Activated effector memory CD4-positive, alpha-beta T cell treated with Interleukin-2 at 50 U/mL for 16 hours (primary cell): Measurements from ENCODE around the gene OPCML.

Experiments
- DNase-seq: peaks from one replicate; pipeline ENCODE4 v3.0.0-alpha.2; 2020

OPCML gene

GRCh38 chr11:133271871-133272776 is 260.2 kb downstream of the OPCML start:
- no peak for DNase-seq

- DNase-seq = no peak
These were observed 261.1 kb downstream of the OPCML start for GRCh38 chr11:133271206-133271605.

- no peak for DNase-seq
These were observed 263.0 kb downstream of the OPCML start for GRCh38 chr11:133269267-133269666.

- no peak for DNase-seq
These were observed 265.3 kb downstream of the OPCML start for GRCh38 chr11:133266986-133267385.

- no peak for DNase-seq
These were observed 266.7 kb downstream of the OPCML start for GRCh38 chr11:133265530-133266035.

- DNase-seq = no peak
These were observed 269.0 kb downstream of the OPCML start for GRCh38 chr11:133263332-133263731.

- no peak for DNase-seq
These were observed 273.6 kb downstream of the OPCML start for GRCh38 chr11:133258751-133259150.

- DNase-seq = no peak
These were observed 277.7 kb downstream of the OPCML start for GRCh38 chr11:133254601-133255000.

GRCh38 chr11:133253570-133253969 is 278.7 kb downstream of the OPCML start:
- DNase-seq = no peak

GRCh38 chr11:133251841-133252240 is 280.5 kb downstream of the OPCML start:
- DNase-seq = no peak

GRCh38 chr11:133249530-133249929 is 282.8 kb downstream of the OPCML start:
- no peak for DNase-seq

GRCh38 chr11:133249065-133249464 is 283.2 kb downstream of the OPCML start:
- no peak for DNase-seq

- no peak for DNase-seq
These were observed 288.5 kb downstream of the OPCML start for GRCh38 chr11:133243832-133244231.

GRCh38 chr11:133240908-133241655 is 291.2 kb downstream of the OPCML start:
- no peak for DNase-seq

- DNase-seq = no peak
These were observed 292.7 kb downstream of the OPCML start for GRCh38 chr11:133239575-133239974.

GRCh38 chr11:133238495-133238894 is 293.8 kb downstream of the OPCML start:
- DNase-seq = no peak

GRCh38 chr11:133238027-133238426 is 294.3 kb downstream of the OPCML start:
- no peak for DNase-seq

GRCh38 chr11:133235381-133235780 is 296.9 kb downstream of the OPCML start:
- DNase-seq = no peak

- no peak for DNase-seq
These were observed 297.4 kb downstream of the OPCML start for GRCh38 chr11:133234883-133235282.

- DNase-seq = no peak
These were observed 299.6 kb downstream of the OPCML start for GRCh38 chr11:133232665-133233064.

GRCh38 chr11:133230431-133230830 is 301.9 kb downstream of the OPCML start:
- DNase-seq = no peak

GRCh38 chr11:133228471-133229329 is 303.6 kb downstream of the OPCML start:
- no peak for DNase-seq

- no peak for DNase-seq
These were observed 304.6 kb downstream of the OPCML start for GRCh38 chr11:133227632-133228111.
